Trophoblast cell (in vitro differentiated cells and primary cell): ENCODE measurements around the gene PLIN4.
A peak's percentile ranks its signal among the peaks of the same experiment; 100 is the strongest.
"Not testable (repeated sequence)": the region's sequence is repeated elsewhere in the genome, so short reads cannot be mapped to it uniquely, and the experiment has no call there.

ENCODE experiments used
- DNase-seq, 2 donors: peaks; one replicate each; pipeline ENCODE4 v3.0.0-alpha.2; 2016
- H2AFZ ChIP-seq: 2 replicates; pipeline ENCODE4 v1.6.1; 2013; ENCODE audit warnings: low read length, moderate library complexity, mild to moderate bottlenecking; ENCODE audit not compliant: insufficient read depth, poor library complexity
- H2AK5ac ChIP-seq: 2 replicates; pipeline ENCODE4 v1.6.1; 2013; ENCODE audit warnings: mild to moderate bottlenecking, low read length
- H2BK120ac ChIP-seq: 2 replicates; pipeline ENCODE4 v1.6.1; 2013; ENCODE audit warnings: low read length, mild to moderate bottlenecking, moderate library complexity; ENCODE audit not compliant: insufficient read depth, poor library complexity
- H2BK12ac ChIP-seq: 2 replicates; pipeline ENCODE4 v1.6.1; 2013; ENCODE audit warnings: mild to moderate bottlenecking, low read length, moderate library complexity
- H2BK5ac ChIP-seq: 2 replicates; pipeline ENCODE4 v1.6.1; 2013; ENCODE audit warnings: low read length, low read depth, moderate library complexity, mild to moderate bottlenecking; ENCODE audit not compliant: poor library complexity
- H3K14ac ChIP-seq: 2 replicates; pipeline ENCODE4 v1.6.1; 2013; ENCODE audit warnings: mild to moderate bottlenecking, low read length
- H3K18ac ChIP-seq: 2 replicates; pipeline ENCODE4 v1.6.1; 2013; ENCODE audit warnings: mild to moderate bottlenecking, low read length
- H3K23ac ChIP-seq: 2 replicates; pipeline ENCODE4 v1.6.1; 2013; ENCODE audit warnings: low read length
- H3K27ac ChIP-seq: 2 replicates; pipeline ENCODE4 v1.5.1; 2013; ENCODE audit warnings: low read depth, mild to moderate bottlenecking, inconsistent platforms, low read length, moderate library complexity
- H3K27me3 ChIP-seq: 2 replicates; pipeline ENCODE4 v1.6.1; 2013; ENCODE audit warnings: inconsistent platforms, mild to moderate bottlenecking, low read length, moderate library complexity; ENCODE audit not compliant: insufficient read depth
- H3K36me3 ChIP-seq, 2 experiments: 1 replicate in 1 of 2; 2 replicates in 1 of 2; pipeline ENCODE4 v1.6.1; 2013; ENCODE audit warnings: low read length in 2 of 2, mild to moderate bottlenecking in 2 of 2, moderate library complexity in 1 of 2; ENCODE audit not compliant: insufficient read depth in 2 of 2, control insufficient read depth in 1 of 2
- H3K4ac ChIP-seq: 2 replicates; pipeline ENCODE4 v1.6.1; 2013; ENCODE audit warnings: low read depth, mild to moderate bottlenecking, low read length, moderate library complexity
- H3K4me1 ChIP-seq, 2 experiments: 1 replicate in 1 of 2; 2 replicates in 1 of 2; pipeline ENCODE4 v1.6.1; 2013; ENCODE audit warnings: low read length in 2 of 2, mild to moderate bottlenecking in 2 of 2, moderate library complexity in 1 of 2; ENCODE audit not compliant: insufficient read depth in 2 of 2, control insufficient read depth in 1 of 2
- H3K4me2 ChIP-seq: 2 replicates; pipeline ENCODE4 v1.6.1; 2013; ENCODE audit warnings: inconsistent platforms, mild to moderate bottlenecking, low read length, moderate library complexity
- H3K4me3 ChIP-seq: 2 replicates; pipeline ENCODE4 v1.5.1; 2013; ENCODE audit warnings: mild to moderate bottlenecking, low read depth, low read length, inconsistent platforms
- H3K79me1 ChIP-seq: one replicate; pipeline ENCODE4 v1.6.1; 2013; ENCODE audit warnings: low read length
- H3K79me2 ChIP-seq: 2 replicates; pipeline ENCODE4 v1.6.1; 2013; ENCODE audit warnings: low read length, mild to moderate bottlenecking; ENCODE audit not compliant: control insufficient read depth, insufficient read depth, poor library complexity
- H3K9ac ChIP-seq: 2 replicates; pipeline ENCODE4 v1.6.1; 2013; ENCODE audit warnings: mild to moderate bottlenecking, low read length
- H3K9me3 ChIP-seq: 2 replicates; pipeline ENCODE4 v1.6.1; 2013; ENCODE audit warnings: low read depth, mild to moderate bottlenecking, control low read depth, inconsistent platforms, low read length; ENCODE audit not compliant: insufficient read depth
- H4K12ac ChIP-seq: 2 replicates; pipeline ENCODE4 v1.6.1; 2013; ENCODE audit warnings: low read depth, mild to moderate bottlenecking, low read length, moderate library complexity
- H4K8ac ChIP-seq: 2 replicates; pipeline ENCODE4 v1.6.1; 2013; ENCODE audit warnings: low read depth, mild to moderate bottlenecking, low read length, moderate library complexity
- H4K91ac ChIP-seq: one replicate; pipeline ENCODE4 v1.6.1; 2013; ENCODE audit warnings: low read depth, mild to moderate bottlenecking, low read length, moderate library complexity
- WGBS: extraction: QIAGEN DNeasy Blood & Tissue Kit; methylation state at CpG from one replicate; pipeline ENCODE4 v1.1.7; 2013; ENCODE audit warnings: missing lambda C conversion rate; ENCODE audit not compliant: insufficient read length, insufficient coverage; ENCODE audit errors: extremely low coverage; 5-methylcytosine and 5-hydroxymethylcytosine counted together

Gene PLIN4

GRCh38 chr19:4542896-4543841 lies 24.9 kb upstream of the PLIN4 start:
- H2BK120ac ChIP-seq: no peak overlapping the region
- H3K4me3 ChIP-seq: peak overlapping the region; percentile 20
- no peak overlapping the region for H3K23ac ChIP-seq
- H3K14ac ChIP-seq: no peak overlapping the region
- H3K36me3 ChIP-seq: no peaks in the 10 kb centered on the region
- no peaks in the 10 kb centered on the region for H3K9me3 ChIP-seq
- no peak overlapping the region for H3K4ac ChIP-seq
- no peaks in the 10 kb centered on the region for H3K27me3 ChIP-seq
- no peak overlapping the region for H2AK5ac ChIP-seq
- H3K79me2 ChIP-seq: no peaks in the 10 kb centered on the region
- H4K91ac ChIP-seq: no peak overlapping the region
- no peak overlapping the region for H4K12ac ChIP-seq
- H3K4me1 ChIP-seq: no peaks in the 10 kb centered on the region
- DNase-seq: no peak
- no peak overlapping the region for H2BK12ac ChIP-seq
- no peak overlapping the region for H3K4me2 ChIP-seq
- H3K18ac ChIP-seq: no peak overlapping the region
- H4K8ac ChIP-seq: no peak overlapping the region
- WGBS: no CpG with 5 or more reads among the region's 77 CpGs
- no peak overlapping the region for H3K27ac ChIP-seq
- H2BK5ac ChIP-seq: no peak overlapping the region
- H3K9ac ChIP-seq: no peak overlapping the region
- H2AFZ ChIP-seq: no peak overlapping the region
- H3K79me1 ChIP-seq: peaks cover 2% of the 10 kb centered on the region

- H2BK5ac ChIP-seq, H3K4me3 ChIP-seq, H2AK5ac ChIP-seq, H3K79me1 ChIP-seq, H3K23ac ChIP-seq, H3K27me3 ChIP-seq, H2BK120ac ChIP-seq, H3K4me2 ChIP-seq, H3K4ac ChIP-seq, H4K12ac ChIP-seq, H3K18ac ChIP-seq, H3K4me1 ChIP-seq, H3K27ac ChIP-seq, H2AFZ ChIP-seq, H4K8ac ChIP-seq, H3K9ac ChIP-seq, H2BK12ac ChIP-seq, H3K36me3 ChIP-seq, H4K91ac ChIP-seq, DNase-seq, H3K9me3 ChIP-seq, H3K14ac ChIP-seq, H3K79me2 ChIP-seq: not testable (repeated sequence)
- WGBS: no CpG with 5 or more reads among the region's 12 CpGs
These were observed 23.5 kb upstream of the PLIN4 start for GRCh38 chr19:4541806-4542145.

GRCh38 chr19:4541114-4541805 lies 23.0 kb upstream of the PLIN4 start:
- Histone ChIP-seq H3K18ac (no peak overlapping the region), H2BK120ac (no peak overlapping the region), H3K27ac (no peak overlapping the region), H4K91ac (no peak overlapping the region), H4K12ac (no peak overlapping the region), H3K4me3 (no peak overlapping the region), H3K36me3 (no peaks in the 10 kb centered on the region), H2AK5ac (no peak overlapping the region), H2BK5ac (no peak overlapping the region), H4K8ac (no peak overlapping the region), H2AFZ (no peak overlapping the region), H3K4me2 (no peak overlapping the region), H3K79me2 (no peaks in the 10 kb centered on the region), H3K27me3 (no peaks in the 10 kb centered on the region), H3K14ac (no peak overlapping the region), H3K4me1 (no peaks in the 10 kb centered on the region), H3K9me3 (peaks cover 3% of the 10 kb centered on the region), H3K79me1 (peaks cover 2% of the 10 kb centered on the region), H3K4ac (no peak overlapping the region), H3K9ac (no peak overlapping the region), H2BK12ac (no peak overlapping the region), H3K23ac (no peak overlapping the region)
- DNase-seq: no peak
- no CpG with 5 or more reads among the region's 12 CpGs for WGBS

GRCh38 chr19:4539693-4540581 lies 21.7 kb upstream of the PLIN4 start, which contains the start of gene LRG1:
Gene LRG1, minus strand, starts transcription at chr19:4540036. Its CDS starts 23 bp downstream, at chr19:4540013.
- WGBS: no CpG with 5 or more reads among the region's 14 CpGs
- H3K9me3 ChIP-seq: peaks cover 3% of the 10 kb centered on the region

More at GRCh38 chr19:4539693-4540581, 21.7 kb upstream of the PLIN4 start, which contains the start of gene LRG1:
- Histone ChIP-seq H2BK12ac (no peak within 1 kb of the TSS), H3K27ac (no peak within 1 kb of the TSS), H2AFZ (peak within 1 kb of the TSS; percentile 12), H3K4me1 (peaks cover 0 to 4% of the 10 kb centered on the region in 2 experiments), H2BK120ac (no peak within 1 kb of the TSS), H3K9ac (no peak within 1 kb of the TSS), H3K18ac (no peak within 1 kb of the TSS), H3K4ac (no peak within 1 kb of the TSS), H3K4me3 (no peak within 1 kb of the TSS), H4K12ac (no peak within 1 kb of the TSS), H3K23ac (no peak within 1 kb of the TSS), H3K4me2 (no peak within 1 kb of the TSS), H3K79me1 (peaks cover 2% of the 10 kb centered on the region), H3K36me3 (no peaks in the 10 kb centered on the region), H2BK5ac (no peak within 1 kb of the TSS), H3K27me3 (no peaks in the 10 kb centered on the region), H2AK5ac (no peak within 1 kb of the TSS), H3K14ac (no peak within 1 kb of the TSS), H4K8ac (peak within 1 kb of the TSS; percentile 40), H4K91ac (peak within 1 kb of the TSS; percentile 10), H3K79me2 (no peaks in the 10 kb centered on the region)
- DNase-seq: peak; percentile 47 to 54
